ENCODE results near the gene FAM53B. TPM values are rescaled to one million over a fixed set of nuclear protein-coding genes. Genes with fewer than 3 reads are reported as not detected.
A peak's percentile ranks its signal among the peaks of the same experiment; 100 is the strongest.

Gene FAM53B
- total RNA-seq, 6 experiments from 2014 or later = 4.4 to 10.8 (median 4.8) TPM

DNA sequence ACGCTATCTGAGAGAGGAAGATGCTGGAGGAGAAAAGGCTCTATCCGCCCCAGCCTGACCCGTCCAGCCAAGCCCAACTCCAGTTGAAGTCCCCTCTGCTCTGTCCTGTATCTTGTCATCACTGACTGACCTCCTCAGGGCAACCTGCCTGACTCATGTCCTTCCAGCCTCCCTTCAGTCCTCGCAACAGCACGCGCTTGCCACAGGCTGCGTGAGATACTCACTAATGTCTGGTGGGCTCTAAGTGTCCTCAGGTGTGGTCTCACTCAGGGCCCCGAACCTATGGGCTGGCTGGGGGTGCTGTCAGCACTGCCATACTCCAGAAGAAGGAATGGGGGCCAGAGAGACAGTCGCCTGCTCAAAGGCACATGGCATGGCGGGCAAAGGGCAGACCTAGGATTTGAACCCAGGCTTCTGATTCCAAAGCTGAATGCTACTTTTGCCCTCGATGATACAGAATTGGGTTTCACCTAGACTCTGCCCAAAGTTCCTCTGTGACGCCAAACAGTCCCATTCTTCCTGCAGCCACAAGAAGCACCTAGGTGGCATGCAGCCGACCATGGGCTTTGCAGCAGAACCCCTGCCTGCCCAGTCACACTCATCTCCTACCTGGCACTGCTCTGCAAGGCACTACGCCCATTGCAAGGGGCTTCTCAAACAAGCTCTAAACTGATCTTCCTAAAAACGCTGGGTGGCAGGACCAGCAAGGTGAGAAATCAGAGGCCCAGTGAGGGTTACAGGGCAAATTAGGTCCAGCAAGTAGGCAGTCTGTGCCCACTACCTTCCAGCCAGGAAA is 8.5 kb downstream of the FAM53B start:
- peaks cover 0 to 47% (median 25%) of the 10 kb centered on the region in 4 donors for H3K4me1 ChIP-seq
- 62% methylated on average over 7 of the region's 15 CpGs for WGBS (ENCODE audit: insufficient coverage, low coverage, low lambda C conversion rate, missing lambda C conversion rate)
- ATAC-seq (no peak), DNase-seq (no peak)
- no peak for TF ChIP-seq POLR2A (IDR thresholded peaks at IDR 0.05)
- TF ChIP-seq, protein P1, sequence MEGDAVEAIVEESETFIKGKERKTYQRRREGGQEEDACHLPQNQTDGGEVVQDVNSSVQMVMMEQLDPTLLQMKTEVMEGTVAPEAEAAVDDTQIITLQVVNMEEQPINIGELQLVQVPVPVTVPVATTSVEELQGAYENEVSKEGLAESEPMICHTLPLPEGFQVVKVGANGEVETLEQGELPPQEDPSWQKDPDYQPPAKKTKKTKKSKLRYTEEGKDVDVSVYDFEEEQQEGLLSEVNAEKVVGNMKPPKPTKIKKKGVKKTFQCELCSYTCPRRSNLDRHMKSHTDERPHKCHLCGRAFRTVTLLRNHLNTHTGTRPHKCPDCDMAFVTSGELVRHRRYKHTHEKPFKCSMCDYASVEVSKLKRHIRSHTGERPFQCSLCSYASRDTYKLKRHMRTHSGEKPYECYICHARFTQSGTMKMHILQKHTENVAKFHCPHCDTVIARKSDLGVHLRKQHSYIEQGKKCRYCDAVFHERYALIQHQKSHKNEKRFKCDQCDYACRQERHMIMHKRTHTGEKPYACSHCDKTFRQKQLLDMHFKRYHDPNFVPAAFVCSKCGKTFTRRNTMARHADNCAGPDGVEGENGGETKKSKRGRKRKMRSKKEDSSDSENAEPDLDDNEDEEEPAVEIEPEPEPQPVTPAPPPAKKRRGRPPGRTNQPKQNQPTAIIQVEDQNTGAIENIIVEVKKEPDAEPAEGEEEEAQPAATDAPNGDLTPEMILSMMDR (IDR thresholded peaks at IDR 0.05) = no peak
- no peaks in the 10 kb centered on the region for H3K27me3 ChIP-seq
- no peaks in the 10 kb centered on the region for H3K36me3 ChIP-seq
- H3K9me3 ChIP-seq = no peaks in the 10 kb centered on the region
- H3K4me3 ChIP-seq = no peak overlapping the region
- H3K27ac ChIP-seq = peak overlapping the region in 2 of 3 donors; percentile 32 to 52
- intact Hi-C loops (cut with DNase I) = loop anchor here in 1 of 2 donors (10.0 kb wide), 1 partner anchor 111 kb away; no protein-coding TSS in a partner anchor

DNA sequence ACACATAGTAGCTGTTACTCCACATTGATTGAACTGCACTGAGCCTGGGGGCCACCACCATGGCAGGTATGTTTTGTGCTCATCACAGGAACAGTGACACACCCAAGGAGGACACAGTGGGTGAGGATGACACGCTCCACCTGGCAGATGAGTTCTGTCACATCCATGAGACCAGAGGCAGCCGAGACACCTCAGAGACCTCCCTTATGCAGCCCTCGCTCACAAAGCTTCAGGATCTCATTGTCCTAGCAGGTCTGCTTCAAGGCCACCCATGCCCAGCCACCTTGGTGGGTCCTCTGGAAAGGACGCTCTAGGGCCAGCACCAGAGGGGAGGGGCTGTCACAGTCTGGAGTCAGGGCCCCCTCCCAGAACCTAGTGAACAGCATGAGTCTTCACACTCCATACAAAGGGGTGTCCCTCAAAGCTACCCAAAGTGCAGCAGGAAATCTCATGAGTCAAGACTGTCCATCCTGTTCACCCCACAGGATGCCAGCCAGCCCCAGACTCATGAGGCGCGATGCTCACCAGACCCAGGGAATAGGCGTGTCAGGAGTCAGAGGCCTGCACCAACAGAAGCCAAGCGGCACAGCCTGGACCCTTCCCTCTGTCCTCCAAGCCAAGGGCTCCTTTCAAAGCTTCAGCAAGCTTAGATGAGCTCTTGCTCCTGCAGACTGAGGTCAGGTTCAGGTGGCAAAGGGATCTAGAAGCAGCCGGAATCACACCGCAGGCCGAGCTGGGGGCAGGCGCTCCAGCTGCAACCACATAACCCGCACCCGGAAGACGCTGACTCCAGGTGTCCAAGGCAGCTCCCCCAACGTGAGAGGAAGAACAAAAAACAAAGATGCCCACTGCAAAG is 9.6 kb downstream of the FAM53B start:
- no peak for TF ChIP-seq POLR2A (IDR thresholded peaks at IDR 0.05)
- TF ChIP-seq, protein P1 (IDR thresholded peaks at IDR 0.05) = no peak
- intact Hi-C loops (cut with DNase I) = loop anchor here in 1 of 2 donors (10.0 kb wide), 1 partner anchor 110 kb away; no protein-coding TSS in a partner anchor
- ATAC-seq = no peak
- H3K27ac ChIP-seq = no peak overlapping the region
- DNase-seq = no peak
- 72% methylated on average over 10 of the region's 16 CpGs for WGBS (ENCODE audit: insufficient coverage, low coverage, low lambda C conversion rate, missing lambda C conversion rate)
- no peaks in the 10 kb centered on the region for H3K27me3 ChIP-seq
- H3K9me3 ChIP-seq = no peaks in the 10 kb centered on the region
- H3K4me1 ChIP-seq = peaks cover 0 to 38% (median 20%) of the 10 kb centered on the region in 4 donors
- H3K4me3 ChIP-seq = no peak overlapping the region
- no peaks in the 10 kb centered on the region for H3K36me3 ChIP-seq

DNA sequence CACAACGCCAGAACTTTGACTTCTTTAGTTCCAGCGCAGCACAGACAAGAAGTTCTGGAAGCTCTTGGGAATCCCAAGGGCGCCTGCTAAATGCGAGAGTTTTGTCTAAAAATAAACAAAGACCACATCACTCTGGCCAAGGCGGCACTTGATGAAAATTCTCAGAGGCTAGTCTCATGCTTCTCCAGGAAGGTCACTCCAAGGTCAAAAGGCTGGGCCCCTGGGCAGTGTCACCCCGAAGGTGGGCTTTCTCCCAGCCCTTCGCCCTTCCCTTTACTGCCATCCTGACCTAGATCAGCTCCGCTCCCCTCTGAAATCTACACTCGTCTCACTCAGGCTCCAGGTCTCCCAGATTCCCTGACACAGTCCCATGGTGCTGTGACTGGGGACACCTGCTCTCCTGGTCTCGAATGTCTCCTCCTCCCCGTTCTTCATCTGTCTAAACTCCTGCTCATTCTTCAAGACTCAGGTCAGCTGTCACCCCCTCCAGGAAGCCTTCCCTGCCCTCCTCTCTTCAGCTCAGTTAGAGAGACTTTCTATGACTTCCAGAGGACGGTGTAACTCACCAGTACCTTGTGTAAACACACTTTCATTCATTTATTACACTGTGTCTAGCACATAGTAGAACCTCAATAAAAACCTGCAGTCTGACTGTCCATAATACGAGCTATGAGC is 10.5 kb downstream of the FAM53B start:
- intact Hi-C loops (cut with DNase I) = loop anchor here in 1 of 2 donors (10.0 kb wide), 1 partner anchor 109 kb away; no protein-coding TSS in a partner anchor
- TF ChIP-seq POLR2A (IDR thresholded peaks at IDR 0.05) = no peak
- TF ChIP-seq, protein P1 (IDR thresholded peaks at IDR 0.05) = no peak
- ATAC-seq = no peak
- no peaks in the 10 kb centered on the region for H3K27me3 ChIP-seq
- H3K27ac ChIP-seq = no peak overlapping the region
- no peak overlapping the region for H3K4me3 ChIP-seq
- WGBS (ENCODE audit: insufficient coverage, low coverage, low lambda C conversion rate, missing lambda C conversion rate) = 81% methylated on average over 8 of the region's 13 CpGs
- DNase-seq = no peak
- H3K4me1 ChIP-seq = peaks cover 0 to 38% (median 19%) of the 10 kb centered on the region in 4 donors
- no peaks in the 10 kb centered on the region for H3K36me3 ChIP-seq
- H3K9me3 ChIP-seq = no peaks in the 10 kb centered on the region

DNA sequence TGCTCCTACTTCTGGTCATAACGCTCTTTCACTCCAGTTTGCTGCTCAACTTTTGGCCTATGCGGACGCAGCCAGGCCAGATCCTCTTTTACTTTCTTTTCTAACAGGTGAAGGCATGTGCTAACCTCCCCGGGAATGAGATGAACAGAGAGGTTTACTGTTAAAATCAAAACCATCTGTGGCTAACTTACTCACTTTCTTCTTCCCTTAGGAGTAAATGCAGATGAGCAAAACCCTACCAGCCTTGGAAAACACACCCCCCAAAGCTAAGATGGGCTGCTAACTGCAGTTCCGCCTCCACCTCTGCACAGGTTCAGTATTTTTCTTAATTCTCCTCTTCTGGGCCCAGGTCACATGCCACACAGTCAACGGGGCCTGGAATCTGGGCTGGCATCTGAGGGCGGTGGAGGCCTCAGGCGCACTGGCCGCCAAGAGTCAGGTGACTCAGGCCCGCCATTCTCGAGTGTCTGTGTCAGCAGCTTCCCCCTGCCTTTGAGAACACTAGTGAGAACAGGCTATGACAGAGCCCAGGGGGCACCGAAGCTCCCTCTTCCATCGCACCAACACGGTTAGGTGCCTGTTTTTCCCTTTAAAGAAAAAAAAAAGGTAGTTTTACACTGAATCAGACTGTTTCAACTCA is 11.1 kb downstream of the FAM53B start:
- no peak overlapping the region for H3K27ac ChIP-seq
- intact Hi-C loops (cut with DNase I) = loop anchor here in 1 of 2 donors (10.0 kb wide), 1 partner anchor 108 kb away; no protein-coding TSS in a partner anchor
- WGBS (ENCODE audit: insufficient coverage, low coverage, low lambda C conversion rate, missing lambda C conversion rate) = 75% methylated on average over 12 of the region's 14 CpGs
- no peak for TF ChIP-seq POLR2A (IDR thresholded peaks at IDR 0.05)
- TF ChIP-seq, protein P1 (IDR thresholded peaks at IDR 0.05) = no peak
- no peaks in the 10 kb centered on the region for H3K27me3 ChIP-seq
- peaks cover 0 to 36% (median 18%) of the 10 kb centered on the region in 4 donors for H3K4me1 ChIP-seq
- no peaks in the 10 kb centered on the region for H3K36me3 ChIP-seq
- no peaks in the 10 kb centered on the region for H3K9me3 ChIP-seq
- no peak for DNase-seq
- no peak overlapping the region for H3K4me3 ChIP-seq
- ATAC-seq = no peak
